WTC11 (cell line): ENCODE data around the gene FBXO3. TPM values are rescaled to one million over a fixed set of nuclear protein-coding genes. Genes with fewer than 3 reads are reported as not detected.
"Not testable (repeated sequence)": the region's sequence is repeated elsewhere in the genome, so short reads cannot be mapped to it uniquely, and the experiment has no call there.

Source experiments
- ATAC-seq: fragments of 200-7000 bp; cut with Tn5 transposase; 2 replicates; pipeline ENCODE4 v1.10.0; 2021; ENCODE audit warnings: mild to moderate bottlenecking, moderate library complexity
- CTCF ChIA-PET: fragments of 300-600 bp; sonication (Branson Sonifier 250); formaldehyde crosslinking; loops from one replicate; lab custom pipeline; 2021; ENCODE audit warnings: antibody characterized with exemption; lab: Charles Lee
- POLR2A ChIA-PET: fragments of 350-600 bp; sonication (Branson Sonifier 250); formaldehyde crosslinking; loops from one replicate; lab custom pipeline; 2021; ENCODE audit warnings: antibody characterized with exemption; lab: Charles Lee
- DNase-seq: peaks from one replicate; pipeline ENCODE4 v3.0.0; 2021; ENCODE audit warnings: low spot score
- H3K27ac Mint-ChIP-seq: 2 replicates; pipeline ENCODE4 v1.8.0; 2021; ENCODE audit warnings: mixed read lengths
- H3K27me3 Mint-ChIP-seq: 2 replicates; pipeline ENCODE4 v1.8.0; 2021; ENCODE audit warnings: low read depth, mild to moderate bottlenecking, moderate library complexity, mixed read lengths
- H3K36me3 Mint-ChIP-seq: 2 replicates; pipeline ENCODE4 v1.8.0; 2021; ENCODE audit warnings: mixed read lengths
- H3K4me1 Mint-ChIP-seq: 2 replicates; pipeline ENCODE4 v1.8.0; 2022; ENCODE audit warnings: mixed read lengths
- H3K4me3 Mint-ChIP-seq: 2 replicates; pipeline ENCODE4 v1.8.0; 2021; ENCODE audit warnings: mild to moderate bottlenecking, moderate library complexity, mixed read lengths
- H3K9me3 Mint-ChIP-seq: 2 replicates; pipeline ENCODE4 v1.8.0; 2021; ENCODE audit warnings: mixed read lengths
- ATF2 ChIP-seq: sonication (generic); formaldehyde crosslinking; IDR thresholded peaks from 2 replicates; pipeline ENCODE4 v1.8.1; 2022; ENCODE audit warnings: low read depth, missing genetic modification reagents, borderline replicate concordance
- ATF3 ChIP-seq: sonication (generic); formaldehyde crosslinking; conservative IDR thresholded peaks from 2 replicates; pipeline ENCODE4 v1.8.1; 2022; ENCODE audit warnings: mild to moderate bottlenecking, missing genetic modification reagents
- CBFB ChIP-seq: sonication (generic); formaldehyde crosslinking; IDR thresholded peaks from 2 replicates; pipeline ENCODE4 v1.8.1; 2022; ENCODE audit warnings: mild to moderate bottlenecking, low read depth, missing genetic modification reagents
- ELF4 ChIP-seq: sonication (generic); formaldehyde crosslinking; IDR thresholded peaks from 2 replicates; pipeline ENCODE4 v1.8.1; 2022; ENCODE audit warnings: low read depth, mild to moderate bottlenecking, moderate library complexity, missing genetic modification reagents
- GTF2I ChIP-seq: fragments of 250-450 bp; sonication (Bioruptor Pico); conservative IDR thresholded peaks from 2 replicates; pipeline ENCODE4 v1.4.0; 2021; ENCODE audit warnings: mild to moderate bottlenecking
- IRF2 ChIP-seq: sonication (generic); formaldehyde crosslinking; IDR thresholded peaks from 2 replicates; pipeline ENCODE4 v1.8.0; 2022; ENCODE audit warnings: low read depth, missing genetic modification reagents, borderline replicate concordance
- NFYB ChIP-seq: sonication (generic); formaldehyde crosslinking; conservative IDR thresholded peaks from 2 replicates; pipeline ENCODE4 v1.8.0; 2022; ENCODE audit warnings: low read depth, missing genetic modification reagents
- NR1H2 ChIP-seq: sonication (generic); formaldehyde crosslinking; IDR thresholded peaks from 2 replicates; pipeline ENCODE4 v1.9.0; 2021; ENCODE audit warnings: mild to moderate bottlenecking, moderate library complexity, missing genetic modification reagents
- OVOL2 ChIP-seq: fragments of 250-450 bp; sonication (Bioruptor Pico); IDR thresholded peaks from 2 replicates; pipeline ENCODE4 v1.9.0; 2021; ENCODE audit warnings: mild to moderate bottlenecking, borderline replicate concordance
- SMAD3 ChIP-seq: sonication (generic); formaldehyde crosslinking; IDR thresholded peaks from 2 replicates; pipeline ENCODE4 v1.8.0; 2022; ENCODE audit warnings: missing genetic modification reagents, mild to moderate bottlenecking, borderline replicate concordance
- ZNF121 ChIP-seq: sonication (generic); formaldehyde crosslinking; IDR thresholded peaks from 2 replicates; pipeline ENCODE4 v1.8.0; 2023; ENCODE audit warnings: missing genetic modification reagents
- ZNF219 ChIP-seq: sonication (generic); formaldehyde crosslinking; IDR thresholded peaks from 2 replicates; pipeline ENCODE4 v1.8.0; 2023; ENCODE audit warnings: missing genetic modification reagents, mild to moderate bottlenecking, borderline replicate concordance
- ZNF232 ChIP-seq: sonication (generic); formaldehyde crosslinking; IDR thresholded peaks from 2 replicates; pipeline ENCODE4 v1.8.0; 2022; ENCODE audit warnings: mild to moderate bottlenecking, missing genetic modification reagents
- ZNF263 ChIP-seq: sonication (generic); formaldehyde crosslinking; IDR thresholded peaks from 2 replicates; pipeline ENCODE4 v1.8.1; 2022; ENCODE audit warnings: low read depth, mild to moderate bottlenecking, moderate library complexity, missing genetic modification reagents
- ZNF317 ChIP-seq: sonication (generic); formaldehyde crosslinking; IDR thresholded peaks from 2 replicates; pipeline ENCODE4 v1.8.1; 2023; ENCODE audit warnings: low read depth, mild to moderate bottlenecking, moderate library complexity, missing genetic modification reagents, borderline replicate concordance
- ZNF423 ChIP-seq: fragments of 250-450 bp; sonication (Bioruptor Pico); IDR thresholded peaks from 2 replicates; pipeline ENCODE4 v2.1.2; 2022; ENCODE audit warnings: mild to moderate bottlenecking, moderate library complexity
- ZNF532 ChIP-seq: fragments of 250-450 bp; sonication (Bioruptor Pico); IDR thresholded peaks from 2 replicates; pipeline ENCODE4 v1.9.0; 2021; ENCODE audit warnings: mild to moderate bottlenecking, borderline replicate concordance
- total RNA-seq: library from RNA; stranded (reverse); gene quantifications from 3 replicates; pipeline ENCODE4 v1.2.3, GENCODE V29; 2021
- TF ChIP-seq, protein P1 (sequence below): sonication (generic); formaldehyde crosslinking; IDR thresholded peaks from 2 replicates; pipeline ENCODE4 v1.8.1; 2023; ENCODE audit warnings: mild to moderate bottlenecking, missing genetic modification reagents, moderate library complexity

Gene FBXO3
- total RNA-seq, 1 experiment from 2014 or later, result 14.5 TPM

DNA sequence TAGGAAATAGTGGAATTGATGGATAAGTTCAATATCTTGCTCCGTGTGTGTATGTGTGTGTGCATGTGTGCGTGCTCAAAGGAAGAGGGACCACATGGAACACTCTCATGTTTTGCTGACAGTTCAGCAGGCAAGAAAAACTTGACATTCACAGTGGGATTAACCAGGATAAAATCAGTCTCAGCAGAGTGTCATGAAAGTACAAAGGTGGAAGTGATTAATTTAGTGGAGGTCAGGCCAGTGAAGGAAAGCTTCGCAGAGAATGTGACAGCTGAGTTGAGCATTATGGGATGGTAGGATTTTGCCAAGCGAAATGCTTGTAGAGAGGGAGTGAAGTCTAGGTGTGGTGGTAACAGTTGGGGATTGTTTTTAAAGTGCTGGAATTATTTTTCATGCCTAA lies 15.7 kb upstream of the FBXO3 start (continued):
- TF ChIP-seq ATF2 (CRISPR knock-in tag) (no peak), ELF4 (CRISPR knock-in tag) (no peak), NR1H2 (CRISPR knock-in tag) (no peak)

- CTCF ChIA-PET, H3K36me3 Mint-ChIP-seq, H3K27me3 Mint-ChIP-seq, H3K4me1 Mint-ChIP-seq, H3K27ac Mint-ChIP-seq, H3K4me3 Mint-ChIP-seq, DNase-seq, ATAC-seq, H3K9me3 Mint-ChIP-seq: not testable (repeated sequence)
- POLR2A ChIA-PET, result interaction anchor here (0.8 kb wide), 1 partner anchor 309 kb away, joined by 3 read pairs; no protein-coding TSS in a partner anchor
Measured at GRCh38 chr11:33788095-33788494, 13.8 kb upstream of the FBXO3 start.

DNA sequence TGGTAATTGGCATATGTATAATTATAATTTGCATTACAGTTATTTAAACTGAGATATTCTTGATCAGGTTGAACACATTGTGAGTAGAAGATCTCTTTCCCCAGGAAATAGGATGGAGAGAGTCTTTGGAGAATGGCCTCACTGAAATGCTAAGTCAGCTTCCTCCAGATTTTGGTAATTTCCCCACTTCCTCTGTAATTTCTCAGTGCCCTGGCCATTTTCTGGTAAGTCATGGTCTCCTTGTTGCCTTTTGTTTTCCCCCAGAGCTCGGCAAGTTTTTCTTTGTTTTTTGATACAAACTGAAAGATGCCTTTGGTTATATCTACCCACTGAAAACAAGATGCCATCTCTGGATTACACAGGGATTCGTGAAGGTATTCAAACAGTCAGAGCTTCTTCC lies 12.8 kb upstream of the FBXO3 start:
- no peak for DNase-seq
- H3K9me3 Mint-ChIP-seq, result peaks cover 6% of the 10 kb centered on the region
- ChIA-PET CTCF (interaction anchor here (0.9 kb wide), 1 partner anchor 21 kb away, joined by 4 read pairs; no protein-coding TSS in a partner anchor), POLR2A (no interaction called here)
- H3K36me3 Mint-ChIP-seq, result no peaks in the 10 kb centered on the region
- 0 out of 2 replicates have a peak, but pooled peaks cover 3% of the 10 kb centered on the region for H3K4me1 Mint-ChIP-seq
- H3K27me3 Mint-ChIP-seq, result peaks cover 3% of the 10 kb centered on the region
- ATAC-seq, result no peak
- no peak overlapping the region for H3K4me3 Mint-ChIP-seq
- TF ChIP-seq ZNF317 (CRISPR knock-in tag) (no peak), CBFB (no peak), ZNF232 (CRISPR knock-in tag) (no peak), ZNF423 (CRISPR knock-in tag) (no peak), ZNF532 (CRISPR knock-in tag) (no peak), IRF2 (CRISPR knock-in tag) (no peak), ATF3 (CRISPR knock-in tag) (no peak), SMAD3 (CRISPR knock-in tag) (no peak), ZNF263 (no peak), ZNF219 (CRISPR knock-in tag) (no peak), GTF2I (no peak), ZNF121 (CRISPR knock-in tag) (no peak), NFYB (CRISPR knock-in tag) (no peak), OVOL2 (no peak)
- TF ChIP-seq, protein P1, sequence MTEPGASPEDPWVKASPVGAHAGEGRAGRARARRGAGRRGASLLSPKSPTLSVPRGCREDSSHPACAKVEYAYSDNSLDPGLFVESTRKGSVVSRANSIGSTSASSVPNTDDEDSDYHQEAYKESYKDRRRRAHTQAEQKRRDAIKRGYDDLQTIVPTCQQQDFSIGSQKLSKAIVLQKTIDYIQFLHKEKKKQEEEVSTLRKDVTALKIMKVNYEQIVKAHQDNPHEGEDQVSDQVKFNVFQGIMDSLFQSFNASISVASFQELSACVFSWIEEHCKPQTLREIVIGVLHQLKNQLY (CRISPR knock-in tag), result no peak
- TF ChIP-seq, all 79 proteins: peak for 0
- H3K27ac Mint-ChIP-seq, result no peak overlapping the region
